ENCODE measurements around the gene ASTN2.

GRCh38 chr9:116943970-116944369 lies 470.9 kb downstream of the ASTN2 start:
- no peak for TF ChIP-seq POLR2A (IDR thresholded peaks at IDR 0.05)
- no peak for TF ChIP-seq CTCF (IDR thresholded peaks at IDR 0.05 in 8 of 11, conservative IDR thresholded peaks at IDR 0.05 in 3 of 11)

Data from spleen (tissue), 7 donors.